Vagina (tissue), 2 donors: ENCODE data around the gene CTDSPL.

ENCODE experiments used
- CTCF ChIP-seq, 3 experiments: fragments of 450-650 bp in 2 of 3; fragments of 200-600 bp in 1 of 3; sonication (generic) in 1 of 3; IDR thresholded peaks; one replicate each; pipeline ENCODE4 v1.5.1; 2017 to 2019; ENCODE audit warnings: antibody characterized with exemption in 3 of 3, mild to moderate bottlenecking in 2 of 3, moderate library complexity in 2 of 3
- POLR2A ChIP-seq, 2 donors: fragments of 450-650 bp; IDR thresholded peaks; one replicate each; pipeline ENCODE4 v1.6.1; 2017; ENCODE audit warnings: antibody characterized with exemption in 2 of 2, mild to moderate bottlenecking in 2 of 2, moderate library complexity in 2 of 2
- POLR2AphosphoS5 ChIP-seq, 2 donors: sonication (generic); formaldehyde crosslinking; IDR thresholded peaks; one replicate each; pipeline ENCODE4 v1.9.0; 2017; ENCODE audit warnings: antibody characterized with exemption in 2 of 2, mild to moderate bottlenecking in 2 of 2, low read depth in 1 of 2; ENCODE audit not compliant: insufficient read depth in 1 of 2

GRCh38 chr3:38002291-38002876, 140.7 kb downstream of the CTDSPL start:
- TF ChIP-seq POLR2A (IDR thresholded peaks at IDR 0.05) (no peak), CTCF (IDR thresholded peaks at IDR 0.05) (no peak), POLR2AphosphoS5 (IDR thresholded peaks at IDR 0.05; ENCODE audit: insufficient read depth in 1 of 2, low read depth in 1 of 2) (no peak)
